Measurements from ENCODE around the gene ACP7. TPM values are rescaled to one million over a fixed set of nuclear protein-coding genes. Genes with fewer than 3 reads are reported as not detected.
"Not testable (repeated sequence)": the region's sequence is repeated elsewhere in the genome, so short reads cannot be mapped to it uniquely, and the experiment has no call there.

ACP7 gene
- total and polyA plus RNA-seq, 10 of the 15 experiments (the other 5 are each of a cell fraction or from before 2014, with no cell fraction given): not detected

DNA sequence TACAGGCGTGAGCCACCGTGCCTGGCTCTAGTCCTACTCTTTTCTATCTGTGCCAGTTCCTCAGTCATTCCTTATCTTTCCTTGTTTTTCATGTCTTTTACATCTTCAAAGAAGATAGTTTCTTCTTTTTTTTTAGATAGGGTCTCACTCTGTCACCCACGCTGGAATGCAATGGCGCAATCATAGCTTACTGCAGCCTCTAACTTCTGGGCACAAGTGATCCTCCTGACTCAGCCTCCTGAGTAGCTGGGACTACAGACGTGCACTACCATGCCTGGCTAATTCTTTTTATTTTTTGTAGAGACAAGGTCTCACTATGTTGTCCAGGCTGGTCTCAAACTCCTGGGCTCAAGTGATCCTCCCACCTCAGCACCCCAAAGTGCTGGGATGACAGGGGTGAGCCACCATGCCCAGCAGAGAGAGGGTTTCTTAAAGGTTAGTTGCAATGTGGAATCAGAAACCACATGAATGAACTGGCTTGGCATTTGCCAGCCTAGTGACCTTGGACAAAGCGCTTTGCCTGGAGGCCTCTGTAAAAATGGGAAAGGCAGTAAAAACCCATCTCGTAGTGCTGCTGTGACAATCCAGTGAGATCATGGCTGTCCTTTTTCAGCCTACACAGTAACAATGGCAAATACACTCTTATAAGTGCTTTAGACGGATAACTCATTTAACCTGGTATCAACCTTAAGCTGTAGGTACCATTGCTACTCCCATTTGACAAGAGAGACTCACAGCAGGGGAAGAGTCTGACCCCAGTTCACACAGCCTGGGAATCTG is 3.9 kb downstream of the ACP7 start (continued):
- no peak for TF ChIP-seq TBL1XR1 (IDR thresholded peaks at IDR 0.05; ENCODE audit: low read depth, low read length)
- TF ChIP-seq, protein P1, sequence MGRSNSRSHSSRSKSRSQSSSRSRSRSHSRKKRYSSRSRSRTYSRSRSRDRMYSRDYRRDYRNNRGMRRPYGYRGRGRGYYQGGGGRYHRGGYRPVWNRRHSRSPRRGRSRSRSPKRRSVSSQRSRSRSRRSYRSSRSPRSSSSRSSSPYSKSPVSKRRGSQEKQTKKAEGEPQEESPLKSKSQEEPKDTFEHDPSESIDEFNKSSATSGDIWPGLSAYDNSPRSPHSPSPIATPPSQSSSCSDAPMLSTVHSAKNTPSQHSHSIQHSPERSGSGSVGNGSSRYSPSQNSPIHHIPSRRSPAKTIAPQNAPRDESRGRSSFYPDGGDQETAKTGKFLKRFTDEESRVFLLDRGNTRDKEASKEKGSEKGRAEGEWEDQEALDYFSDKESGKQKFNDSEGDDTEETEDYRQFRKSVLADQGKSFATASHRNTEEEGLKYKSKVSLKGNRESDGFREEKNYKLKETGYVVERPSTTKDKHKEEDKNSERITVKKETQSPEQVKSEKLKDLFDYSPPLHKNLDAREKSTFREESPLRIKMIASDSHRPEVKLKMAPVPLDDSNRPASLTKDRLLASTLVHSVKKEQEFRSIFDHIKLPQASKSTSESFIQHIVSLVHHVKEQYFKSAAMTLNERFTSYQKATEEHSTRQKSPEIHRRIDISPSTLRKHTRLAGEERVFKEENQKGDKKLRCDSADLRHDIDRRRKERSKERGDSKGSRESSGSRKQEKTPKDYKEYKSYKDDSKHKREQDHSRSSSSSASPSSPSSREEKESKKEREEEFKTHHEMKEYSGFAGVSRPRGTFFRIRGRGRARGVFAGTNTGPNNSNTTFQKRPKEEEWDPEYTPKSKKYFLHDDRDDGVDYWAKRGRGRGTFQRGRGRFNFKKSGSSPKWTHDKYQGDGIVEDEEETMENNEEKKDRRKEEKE (IDR thresholded peaks at IDR 0.05): no peak
- TF ChIP-seq MTA3 (IDR thresholded peaks at IDR 0.05; ENCODE audit: borderline replicate concordance, low read length): no peak
- no peak for TF ChIP-seq NKRF (conservative IDR thresholded peaks at IDR 0.05)
- no peak for TF ChIP-seq RELA (IDR thresholded peaks at IDR 0.05; ENCODE audit: borderline replicate concordance, partially characterized antibody)
- TF ChIP-seq HDAC2 (IDR thresholded peaks at IDR 0.05): no peak

DNA sequence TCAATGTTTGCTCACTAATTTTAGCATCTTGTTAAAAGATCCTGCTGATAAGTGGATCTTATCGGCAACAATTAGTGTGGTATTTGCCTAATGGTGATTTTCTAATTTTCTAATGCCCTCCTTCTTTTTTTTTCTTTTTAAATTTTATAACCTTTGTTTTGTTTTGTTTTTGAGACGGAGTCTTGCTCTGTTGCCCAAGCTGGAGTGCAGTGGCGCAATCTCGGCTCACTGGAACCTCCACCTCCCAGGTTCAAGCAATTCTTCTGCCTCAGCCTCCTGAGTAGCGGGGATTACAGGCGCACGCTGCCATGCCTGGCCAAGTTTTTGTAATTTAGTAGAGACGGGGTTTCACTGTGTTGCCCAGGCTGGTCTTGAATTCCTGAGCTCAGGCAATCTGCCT is 5.8 kb downstream of the ACP7 start:
- H3K27me3 ChIP-seq (replicated peaks in 1 of 2; ENCODE audit: control insufficient read depth in 2 of 2, insufficient read depth in 2 of 2, low read length in 1 of 2); ATAC-seq; H3K36me3 ChIP-seq (ENCODE audit: control insufficient read depth in 2 of 2, insufficient read depth in 2 of 2, low read length in 1 of 2); H3K9ac ChIP-seq (ENCODE audit: control insufficient read depth, insufficient read depth, low read length); H3K4me2 ChIP-seq (ENCODE audit: control insufficient read depth, insufficient read depth); H3K9me3 ChIP-seq (replicated peaks; ENCODE audit: control insufficient read depth, insufficient read depth, low read length); intact Hi-C loops (cut with micrococcal nuclease; ENCODE audit: unreplicated experiment); FAIRE-seq; H3K4me3 ChIP-seq; RAD21 ChIA-PET (ENCODE audit: unreplicated experiment); in situ Hi-C loops (cut with MboI); CTCF ChIA-PET; DNase-seq (ENCODE audit: low read depth, low spot score); SMC1A ChIA-PET (ENCODE audit: uncharacterized antibody, unreplicated experiment); BruUV-seq (replicated peaks); H3K27ac ChIP-seq (ENCODE audit: control insufficient read depth, insufficient read depth); H2AFZ ChIP-seq (ENCODE audit: control insufficient read depth, low read depth, low read length); H3K79me2 ChIP-seq (ENCODE audit: control insufficient read depth, insufficient read depth, low read length); H4K20me1 ChIP-seq (ENCODE audit: control insufficient read depth, insufficient read depth); POLR2A ChIA-PET; H3K4me1 ChIP-seq (ENCODE audit: control insufficient read depth, insufficient read depth, low read length): not testable (repeated sequence)
- WGBS (ENCODE audit: insufficient coverage, insufficient replicate concordance, low lambda C conversion rate, missing lambda C conversion rate): 64% methylated on average over 8 of the region's 8 CpGs
